NCI-H1930 (cell line): ENCODE data around the gene NUP214.
"Not testable (repeated sequence)": the region's sequence is repeated elsewhere in the genome, so short reads cannot be mapped to it uniquely, and the experiment has no call there.

Experiments used
- DNase-seq, 2 experiments: peaks; one replicate each; lab custom pipeline; 2025; lab: John Stamatoyannopoulos, UW

NUP214 gene

GRCh38 chr9:131160416-131161112, 35.2 kb downstream of the NUP214 start:
- DNase-seq: no peak

DNA sequence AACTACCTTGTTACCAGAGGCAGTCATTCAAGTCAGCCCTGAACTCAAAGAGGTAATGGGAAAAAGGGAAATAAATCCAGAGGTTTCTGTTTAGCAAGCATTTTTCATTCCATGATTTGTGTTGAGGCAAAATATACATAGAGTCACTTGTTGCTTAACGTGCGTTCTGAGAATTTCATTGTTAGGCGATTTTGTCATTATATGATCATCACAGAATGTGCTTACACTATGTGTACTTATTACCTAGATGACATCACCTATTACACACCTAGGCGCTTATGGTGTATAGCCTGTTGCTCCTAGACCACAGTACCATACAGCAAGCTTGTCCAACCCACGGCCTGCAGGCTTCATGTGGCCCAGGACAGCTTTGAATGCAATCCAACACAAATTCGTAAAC, 36.2 kb downstream of the NUP214 start:
- DNase-seq: no peak

- DNase-seq: no peak
Observed at GRCh38 chr9:131162886-131163285, 37.5 kb downstream of the NUP214 start.

- DNase-seq: no peak
Observed at GRCh38 chr9:131165523-131165922, 40.1 kb downstream of the NUP214 start.

GRCh38 chr9:131167146-131167692, 41.8 kb downstream of the NUP214 start:
- peak; percentile 15 to 19 for DNase-seq

GRCh38 chr9:131167936-131168335, 42.5 kb downstream of the NUP214 start:
- no peak for DNase-seq

DNA sequence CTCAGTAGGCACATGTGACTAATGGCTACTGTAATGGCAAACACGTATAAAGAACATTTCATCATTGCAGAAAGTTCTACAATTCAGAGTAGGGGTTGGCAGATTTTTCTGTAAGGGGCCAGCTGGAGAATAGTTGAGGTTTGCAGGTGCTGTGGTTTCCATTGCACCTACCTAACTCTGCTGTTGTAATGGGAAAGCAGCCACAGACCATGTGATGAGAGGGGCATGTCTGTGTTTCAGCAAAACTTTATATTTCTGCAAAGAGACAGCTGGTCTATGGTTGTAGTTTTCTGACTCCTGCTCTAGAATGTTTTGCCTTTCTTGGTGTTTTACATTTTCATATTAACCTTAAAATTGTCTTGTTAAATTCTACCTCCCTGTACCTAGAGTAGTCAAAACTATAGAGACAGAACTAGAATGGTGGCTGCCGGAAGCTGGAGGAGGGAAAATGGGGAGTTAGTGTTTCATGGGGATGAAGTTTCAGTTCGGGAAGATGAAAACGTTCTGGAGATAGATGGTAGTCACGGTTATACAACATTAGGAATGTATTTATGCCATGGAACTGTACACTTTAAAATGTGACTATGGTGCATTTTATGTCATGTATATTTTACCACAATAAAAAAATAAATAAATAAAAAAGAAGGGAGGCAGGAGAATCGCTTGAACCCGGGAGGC, 44.3 kb downstream of the NUP214 start:
- no peak for DNase-seq

DNA sequence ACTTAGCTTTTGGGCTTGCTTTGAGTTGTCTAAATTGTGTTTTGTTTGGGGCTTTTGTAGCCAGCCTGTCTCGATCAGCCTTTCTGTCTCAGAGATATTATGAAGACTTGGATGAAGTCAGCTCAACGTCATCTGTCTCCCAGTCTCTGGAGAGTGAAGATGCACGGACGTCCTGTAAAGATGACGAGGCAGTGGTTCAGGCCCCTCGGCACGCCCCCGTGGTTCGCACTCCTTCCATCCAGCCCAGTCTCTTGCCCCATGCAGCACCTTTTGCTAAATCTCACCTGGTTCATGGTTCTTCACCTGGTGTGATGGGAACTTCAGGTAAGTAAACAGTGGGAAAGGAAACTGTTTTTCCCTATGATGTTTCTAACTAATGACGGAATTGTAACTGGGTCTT, 48.6 kb downstream of the NUP214 start:
- no peak for DNase-seq

- DNase-seq: no peak
Observed at GRCh38 chr9:131174681-131175239, 49.4 kb downstream of the NUP214 start.

DNA sequence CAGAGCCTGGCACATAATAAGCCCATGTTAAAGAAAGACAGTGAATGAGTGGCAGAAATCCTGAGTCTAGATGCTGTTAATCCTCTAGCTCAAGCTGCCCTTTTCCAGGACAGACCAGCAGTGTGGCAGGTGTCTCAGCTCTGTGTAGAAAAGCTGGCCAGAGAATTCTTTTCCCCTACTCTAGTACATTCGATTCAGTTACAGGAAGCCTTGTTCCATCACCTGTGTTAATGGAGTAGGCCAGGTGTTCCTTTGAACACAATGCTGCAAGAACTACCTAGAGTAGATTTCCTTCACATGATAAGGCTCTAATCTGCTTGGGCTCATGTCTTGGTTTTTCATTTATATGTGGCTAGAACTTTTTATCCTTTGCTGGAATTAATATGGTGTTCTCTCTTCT, 52.5 kb downstream of the NUP214 start:
- no peak for DNase-seq

- peak; percentile 3 to 19 for DNase-seq
Observed at GRCh38 chr9:131178382-131178781, 53.0 kb downstream of the NUP214 start.

- DNase-seq: no peak
Observed at GRCh38 chr9:131178926-131179325, 53.5 kb downstream of the NUP214 start.

GRCh38 chr9:131179561-131180219, 54.3 kb downstream of the NUP214 start:
- DNase-seq: no peak

GRCh38 chr9:131180454-131180853, 55.1 kb downstream of the NUP214 start:
- DNase-seq: no peak

DNA sequence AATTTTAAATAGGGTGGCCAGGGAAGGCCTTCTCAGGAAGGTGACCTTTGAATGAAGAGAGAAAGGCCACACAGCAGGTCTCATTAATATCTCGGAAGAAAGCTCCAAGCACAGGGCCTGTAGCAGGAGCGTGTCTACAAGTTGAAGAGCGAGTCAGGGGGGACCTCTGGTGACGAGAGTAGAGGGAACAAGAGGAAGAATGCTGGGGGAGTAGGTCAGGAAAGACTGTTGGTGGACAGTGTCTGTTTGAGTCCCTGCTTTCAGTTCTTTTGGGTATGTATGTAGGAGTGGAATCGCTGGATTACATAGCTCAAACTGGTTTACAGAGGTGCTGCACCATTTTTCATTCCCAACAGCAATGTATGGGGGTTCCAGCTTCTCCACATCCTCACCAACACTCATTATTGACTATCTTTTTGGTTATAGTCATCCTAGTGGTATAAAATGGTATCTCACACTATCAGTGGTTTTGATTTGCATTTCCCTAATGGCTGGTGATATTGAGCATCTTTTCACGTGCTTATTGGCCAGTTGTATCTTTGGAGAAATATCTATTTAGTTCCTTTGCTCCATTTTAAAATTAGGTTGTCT, 55.8 kb downstream of the NUP214 start:
- no peak for DNase-seq

DNA sequence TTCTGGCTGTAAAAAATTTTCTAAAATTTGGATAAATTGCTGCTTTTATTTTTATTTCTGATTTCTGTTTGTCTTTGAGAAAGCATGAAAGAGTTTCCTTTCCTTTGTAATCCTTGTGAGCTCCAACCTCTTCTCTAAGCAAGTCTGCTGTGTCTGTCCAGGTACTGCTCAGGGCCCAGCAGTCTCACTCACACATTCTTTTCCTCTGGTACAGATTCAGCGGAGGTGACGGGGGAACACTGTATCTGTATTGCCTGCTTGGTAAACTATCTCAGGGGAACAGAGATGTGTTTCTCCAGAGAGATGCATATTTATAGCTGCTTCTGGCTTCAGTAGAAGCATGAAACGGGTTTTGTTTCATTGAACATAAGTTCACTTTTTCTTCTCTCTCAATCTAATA, 60.5 kb downstream of the NUP214 start:
- DNase-seq: no peak

GRCh38 chr9:131186622-131187021, 61.2 kb downstream of the NUP214 start:
- DNase-seq: no peak

GRCh38 chr9:131187957-131188356, 62.6 kb downstream of the NUP214 start:
- DNase-seq: no peak

DNA sequence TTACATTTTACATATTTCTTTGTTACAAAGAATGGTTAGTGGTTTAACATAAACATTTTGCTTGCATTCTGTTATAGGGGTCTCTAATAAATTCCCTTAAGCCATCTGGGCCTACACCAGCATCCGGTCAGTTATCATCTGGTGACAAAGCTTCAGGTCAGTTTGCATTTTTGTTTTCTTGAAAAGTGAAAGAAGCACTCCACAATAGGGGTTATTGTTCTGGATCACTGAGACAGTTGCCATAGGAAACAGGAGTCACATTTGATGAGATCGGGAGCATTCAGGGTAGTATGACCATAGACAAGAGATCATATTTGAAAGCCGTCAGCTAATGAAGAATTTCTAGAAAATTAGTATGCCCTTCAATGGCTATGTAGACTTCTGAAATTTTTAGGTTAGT, 63.6 kb downstream of the NUP214 start:
- DNase-seq: no peak

GRCh38 chr9:131190191-131190590, 64.8 kb downstream of the NUP214 start:
- DNase-seq: no peak

DNA sequence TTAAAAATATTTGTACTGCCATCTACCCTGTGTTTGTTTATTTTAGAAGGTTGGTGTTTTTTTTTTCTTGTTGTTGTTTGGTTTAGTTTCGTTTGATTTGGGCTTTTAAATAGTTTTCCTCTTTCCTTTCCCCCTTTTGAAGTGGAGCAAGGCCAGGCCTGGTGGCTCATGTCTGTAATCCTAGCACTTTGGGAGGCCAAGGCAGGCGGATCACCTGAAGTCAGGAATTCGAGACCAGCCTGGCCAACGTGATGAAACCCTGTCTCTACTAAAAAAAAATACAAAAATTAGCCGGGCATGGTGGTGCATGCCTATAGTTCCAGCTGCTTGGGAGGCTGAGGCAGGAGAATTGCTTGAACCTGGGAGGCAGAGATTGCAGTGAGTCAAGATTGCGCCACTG, 65.6 kb downstream of the NUP214 start:
- DNase-seq: not testable (repeated sequence)

- no peak for DNase-seq
Observed at GRCh38 chr9:131191857-131192256, 66.5 kb downstream of the NUP214 start.
